NCI-H748 treated with DMSO at 0.1 percent for 48 hours (cell line): ENCODE data around the gene PRKACA.
A peak's percentile ranks its signal among the peaks of the same experiment; 100 is the strongest.

Experiments used
- DNase-seq: peaks from one replicate; lab custom pipeline; 2025; lab: John Stamatoyannopoulos, UW

The PRKACA gene

GRCh38 chr19:14117668-14118164 lies at the start of gene PRKACA:
TSS of gene PRKACA (minus strand) at chr19:14117762. CDS start at chr19:14117547, 215 bp downstream.
- peak; percentile 72 for DNase-seq

DNA sequence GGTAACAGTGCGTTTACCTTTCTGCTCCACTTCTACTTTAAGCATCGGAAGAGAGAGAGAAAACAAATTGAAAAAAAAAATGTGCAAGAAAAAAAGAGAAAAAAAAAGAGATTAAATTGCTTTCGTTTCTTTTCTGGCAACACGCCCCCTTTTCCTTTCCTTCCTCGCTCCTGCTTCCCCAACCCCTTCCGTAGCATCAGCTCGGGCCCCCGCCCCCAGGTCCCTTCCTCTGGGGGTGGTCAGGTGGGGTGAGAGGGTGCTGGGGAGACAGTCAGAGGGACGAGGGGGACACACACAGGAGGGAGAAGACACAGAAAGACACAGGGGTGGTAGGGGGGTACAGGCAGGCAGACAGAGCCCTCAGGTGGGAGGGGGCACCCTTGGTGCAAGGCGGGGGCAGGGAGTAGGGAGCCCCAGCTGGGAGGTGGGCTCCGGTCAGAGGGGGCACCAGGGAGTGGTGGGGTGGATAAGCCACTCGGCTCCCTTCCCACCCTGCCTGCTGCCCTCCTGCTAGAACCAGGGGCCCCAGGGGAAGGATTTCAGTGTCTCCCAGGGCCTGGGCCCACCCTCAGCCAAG lies 49.5 kb upstream of the PRKACA start:
- no peak for DNase-seq

DNA sequence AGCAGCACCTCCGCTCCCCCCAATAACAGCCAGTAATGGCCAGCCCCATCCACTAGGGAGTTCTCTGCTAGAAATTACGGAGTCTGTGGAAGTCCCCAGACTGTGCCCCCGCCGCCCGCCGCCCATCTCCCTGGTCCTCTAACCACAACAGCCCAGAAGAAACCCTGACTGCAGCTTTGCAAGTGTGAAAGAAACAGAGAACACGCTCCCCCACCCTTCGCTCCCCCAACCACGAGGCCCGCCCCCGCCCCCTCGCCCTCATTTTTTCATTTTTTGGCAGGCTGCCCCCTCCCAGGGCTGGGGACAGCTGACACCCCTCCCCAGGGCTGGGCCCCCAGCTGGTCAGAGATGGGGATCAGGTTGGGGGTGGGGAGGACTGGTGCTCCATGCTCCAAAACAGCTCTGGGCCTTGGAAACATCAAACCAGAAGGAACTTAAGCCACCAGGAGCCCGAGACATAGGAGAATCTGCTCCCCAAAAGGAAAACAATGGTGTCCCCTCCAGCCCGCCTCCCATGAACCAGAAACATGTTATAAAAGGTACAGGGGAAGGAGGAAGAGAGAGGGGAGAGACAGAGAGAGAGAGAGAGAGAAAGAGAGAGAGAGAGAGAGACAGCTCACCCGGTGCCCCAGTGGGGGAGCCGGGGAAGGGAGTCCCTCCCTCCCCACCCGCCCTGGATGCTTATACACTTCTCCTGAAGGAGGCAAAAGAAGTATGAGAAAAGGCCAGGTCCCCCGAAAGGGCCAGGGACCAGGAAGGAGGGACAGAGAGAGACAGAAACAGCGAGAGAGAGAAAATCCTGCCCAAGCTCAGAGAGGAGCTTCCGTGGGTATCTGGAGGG lies 48.6 kb upstream of the PRKACA start:
- DNase-seq = no peak

- no peak for DNase-seq
Observed at GRCh38 chr19:14164724-14165493, 47.3 kb upstream of the PRKACA start.

- no peak for DNase-seq
Observed at GRCh38 chr19:14164082-14164481, 46.5 kb upstream of the PRKACA start.

GRCh38 chr19:14162871-14163297 lies 45.3 kb upstream of the PRKACA start:
- DNase-seq = no peak

DNA sequence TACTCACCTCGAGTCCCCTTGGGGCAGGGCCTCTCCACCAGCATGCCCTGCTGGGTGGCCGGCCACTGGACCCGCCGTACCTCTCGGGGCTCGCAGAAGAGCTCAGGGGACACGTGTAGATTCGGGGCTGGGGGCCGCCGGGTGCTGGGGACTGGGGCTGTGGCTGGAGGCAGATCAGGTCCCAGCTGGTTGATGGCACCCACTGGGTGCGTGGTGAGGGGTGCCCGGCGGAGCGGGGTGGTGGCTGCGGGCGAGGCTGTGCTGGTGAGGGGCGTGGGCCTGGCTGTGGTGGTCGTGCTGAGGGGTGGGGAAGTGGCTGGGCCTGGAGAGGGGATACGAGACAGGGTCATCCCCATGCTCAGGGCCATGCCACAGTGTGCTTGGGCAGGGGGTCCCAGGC lies 43.7 kb upstream of the PRKACA start:
- no peak for DNase-seq

GRCh38 chr19:14160017-14160703 lies 42.6 kb upstream of the PRKACA start:
- no peak for DNase-seq

GRCh38 chr19:14159059-14159458 lies 41.5 kb upstream of the PRKACA start:
- DNase-seq = no peak

DNA sequence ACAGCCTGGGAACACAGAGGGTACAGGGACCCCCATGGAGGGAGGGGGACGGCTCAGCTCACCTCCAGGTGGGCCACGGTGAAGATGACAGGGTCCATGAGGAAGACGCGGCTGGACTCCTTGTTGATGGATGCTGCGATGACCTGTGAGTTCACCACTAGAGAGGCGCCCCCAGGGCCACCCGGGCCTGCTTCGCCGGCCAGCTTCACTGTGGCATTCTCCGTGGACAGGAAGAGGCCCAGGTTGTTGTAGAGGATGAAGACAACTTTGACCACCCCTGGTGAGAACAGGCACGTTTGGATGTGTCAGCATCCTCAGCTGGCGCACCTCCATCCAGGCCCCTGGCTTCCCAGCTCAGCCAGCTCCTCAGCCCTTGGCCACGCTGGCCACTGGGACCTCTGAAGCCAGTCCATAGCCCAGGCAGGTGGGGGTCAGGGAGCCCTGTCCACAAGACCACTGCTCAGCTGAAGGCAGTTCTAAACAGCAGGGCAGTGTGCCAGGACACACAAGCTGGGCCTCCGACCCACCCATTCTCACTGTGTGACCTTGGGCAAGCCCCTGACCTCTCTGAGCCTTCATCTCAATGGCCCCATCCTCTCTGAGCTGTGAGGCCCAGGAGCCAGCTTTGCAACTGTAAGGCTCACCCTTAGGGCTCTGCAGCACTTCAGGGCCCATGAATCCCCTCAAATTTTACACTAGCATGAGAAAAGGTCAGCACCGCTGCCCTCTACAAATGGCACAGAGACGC lies 40.9 kb upstream of the PRKACA start:
- no peak for DNase-seq

GRCh38 chr19:14156971-14157717 lies 39.6 kb upstream of the PRKACA start:
- no peak for DNase-seq

DNA sequence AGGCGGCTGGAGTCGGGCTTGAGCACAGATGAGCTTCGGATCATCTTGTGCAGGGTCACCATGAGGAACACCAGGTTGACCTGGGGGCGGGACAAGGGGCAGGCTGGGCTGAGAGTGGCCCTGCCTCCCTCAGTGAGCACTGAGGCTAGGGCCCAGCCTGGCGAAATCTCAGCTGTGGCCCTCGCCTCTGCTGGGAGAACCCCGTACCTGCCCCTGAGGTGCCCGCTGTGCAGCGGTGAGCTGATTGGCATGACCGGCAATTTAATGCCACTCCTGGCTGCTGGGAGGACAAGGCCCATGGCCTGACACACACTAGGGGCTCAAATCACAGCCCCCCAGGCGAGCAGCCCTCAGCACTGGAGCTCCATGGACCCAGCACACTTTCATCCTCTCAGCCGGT lies 38.6 kb upstream of the PRKACA start:
- no peak for DNase-seq

- no peak for DNase-seq
Observed at GRCh38 chr19:14155371-14155770, 37.8 kb upstream of the PRKACA start.

- no peak for DNase-seq
Observed at GRCh38 chr19:14152713-14153112, 35.2 kb upstream of the PRKACA start.

DNA sequence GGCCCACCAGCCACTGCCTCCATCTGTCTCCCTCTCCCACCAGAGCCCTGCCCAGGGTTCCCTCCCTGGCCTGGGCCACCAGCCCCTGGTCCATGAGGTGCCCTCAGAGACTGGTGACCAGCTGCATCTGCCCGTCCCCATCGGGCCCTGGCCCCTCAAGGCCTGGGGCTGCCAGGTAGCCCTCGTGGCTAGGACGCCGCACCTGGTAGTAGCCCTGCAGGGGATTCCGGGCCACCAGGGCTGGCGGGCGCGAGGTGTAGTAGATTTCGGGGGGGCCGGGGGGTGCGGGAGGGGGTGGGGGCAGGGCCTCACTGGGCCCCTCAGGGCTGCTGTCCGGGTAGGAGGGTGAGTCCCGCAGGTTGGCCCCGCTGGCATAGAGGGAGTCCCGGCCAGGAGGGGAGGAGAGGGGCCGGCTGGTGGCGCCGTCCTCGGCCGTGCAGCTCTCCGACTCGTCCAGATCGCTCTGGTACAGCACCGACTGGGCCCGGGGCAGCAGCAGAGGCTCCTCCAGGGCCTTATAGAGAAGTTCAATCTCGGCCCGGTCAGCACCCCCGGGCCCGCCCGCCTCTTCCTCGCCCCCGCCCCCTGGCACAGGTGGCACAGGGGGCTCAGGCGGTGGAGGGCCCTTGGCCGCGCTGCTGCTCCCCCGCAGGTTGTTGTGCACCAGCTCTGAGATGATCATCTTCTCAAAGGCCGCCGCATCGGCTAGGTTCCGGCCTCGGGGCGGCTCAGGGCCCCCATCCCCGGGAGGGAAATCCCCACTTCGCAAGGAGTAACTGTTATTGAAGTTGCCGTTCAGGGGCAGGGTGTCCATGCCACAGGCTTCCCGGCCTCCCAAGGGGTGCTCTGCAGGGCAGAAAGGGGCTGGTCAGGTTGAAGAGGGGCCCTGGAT lies 33.5 kb upstream of the PRKACA start:
- no peak for DNase-seq

- DNase-seq = no peak
Observed at GRCh38 chr19:14150041-14150769, 32.6 kb upstream of the PRKACA start.

- DNase-seq = no peak
Observed at GRCh38 chr19:14149509-14149994, 32.0 kb upstream of the PRKACA start.

- DNase-seq = no peak
Observed at GRCh38 chr19:14148751-14149410, 31.3 kb upstream of the PRKACA start.
